Measurements from ENCODE around the gene XXYLT1.

XXYLT1 gene

DNA sequence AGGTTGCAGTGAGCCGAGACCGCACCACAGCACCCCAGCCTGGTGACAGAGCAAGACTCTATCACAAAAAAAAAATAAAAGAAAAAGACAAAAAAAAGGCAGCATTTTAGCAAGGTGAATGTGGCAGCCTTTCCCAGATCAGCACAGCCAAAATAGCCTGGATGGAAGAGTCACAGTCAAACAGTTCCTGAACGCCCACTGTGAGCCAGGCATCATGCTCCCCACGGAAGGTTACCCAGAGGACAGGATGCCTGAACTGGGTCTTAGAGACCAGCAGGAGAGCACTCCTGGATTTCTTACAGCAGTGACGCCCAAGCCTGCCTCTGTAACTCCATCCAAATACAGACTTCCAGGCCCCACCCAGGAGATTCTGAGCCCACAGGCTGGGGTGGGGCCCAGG, 4.5 kb downstream of the XXYLT1 start:
- DNase-seq (ENCODE audit: low read depth), result no peak

DNA sequence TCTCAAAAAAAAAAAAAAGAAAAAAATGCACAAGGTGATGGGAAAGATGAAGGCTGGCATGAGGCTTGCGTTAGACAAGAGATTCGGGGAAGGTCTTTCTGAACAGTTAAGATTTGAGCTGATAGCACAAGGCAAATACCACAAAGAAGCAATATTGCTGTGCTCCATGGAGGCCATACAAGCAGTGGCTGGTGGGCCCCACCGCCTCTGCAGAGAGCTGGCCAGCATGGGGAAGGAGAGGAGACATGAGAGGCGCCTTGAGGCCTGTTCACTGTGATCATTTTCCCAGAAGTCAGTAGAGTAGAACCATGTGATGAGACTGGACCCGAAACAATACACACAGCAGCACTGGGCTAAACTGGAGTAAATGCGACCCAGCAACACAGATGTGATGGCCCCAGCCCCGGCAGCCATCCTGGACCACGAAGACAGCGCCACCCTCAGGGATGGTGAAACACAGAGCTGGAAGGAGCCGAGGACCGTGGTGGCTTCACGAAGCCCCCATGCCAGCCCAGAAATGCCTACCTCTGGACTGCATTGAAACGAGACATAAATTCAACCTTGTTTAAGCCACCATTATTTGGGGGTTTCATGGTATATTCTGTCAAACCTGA, 5.5 kb downstream of the XXYLT1 start:
- DNase-seq (ENCODE audit: low read depth), result no peak

DNA sequence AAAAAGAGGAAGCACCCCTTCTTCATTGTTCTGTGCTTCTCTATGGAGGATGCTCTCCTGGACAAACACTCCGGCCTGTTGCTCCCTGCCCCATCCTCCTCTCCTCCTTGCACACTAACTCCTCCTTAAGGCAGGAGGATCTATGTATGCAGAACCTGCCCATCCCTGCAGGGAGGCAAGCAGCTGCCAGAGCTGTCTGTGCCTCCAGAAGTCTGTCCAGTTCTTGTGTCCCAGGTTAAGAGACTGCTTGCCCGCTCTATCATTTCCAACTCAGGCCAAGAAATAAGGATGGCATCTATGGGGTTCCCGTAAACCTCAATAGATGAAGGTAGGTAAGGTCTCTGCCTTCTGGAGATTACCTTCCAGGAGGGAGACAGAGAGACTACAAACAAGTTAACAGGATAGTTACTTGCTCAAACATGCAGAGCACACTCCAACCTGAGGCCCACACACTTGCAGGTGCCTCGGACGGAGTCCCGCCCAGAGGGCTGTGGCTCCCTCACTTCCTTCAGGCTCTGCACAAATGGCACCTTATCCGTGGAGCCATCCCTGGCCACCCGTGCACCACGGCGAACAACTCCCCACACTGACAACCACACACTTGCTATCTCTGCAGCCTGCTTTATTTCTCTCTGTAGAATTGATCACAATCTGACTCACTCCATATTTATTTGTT, 6.9 kb downstream of the XXYLT1 start:
- no peak for DNase-seq (ENCODE audit: low read depth)

DNA sequence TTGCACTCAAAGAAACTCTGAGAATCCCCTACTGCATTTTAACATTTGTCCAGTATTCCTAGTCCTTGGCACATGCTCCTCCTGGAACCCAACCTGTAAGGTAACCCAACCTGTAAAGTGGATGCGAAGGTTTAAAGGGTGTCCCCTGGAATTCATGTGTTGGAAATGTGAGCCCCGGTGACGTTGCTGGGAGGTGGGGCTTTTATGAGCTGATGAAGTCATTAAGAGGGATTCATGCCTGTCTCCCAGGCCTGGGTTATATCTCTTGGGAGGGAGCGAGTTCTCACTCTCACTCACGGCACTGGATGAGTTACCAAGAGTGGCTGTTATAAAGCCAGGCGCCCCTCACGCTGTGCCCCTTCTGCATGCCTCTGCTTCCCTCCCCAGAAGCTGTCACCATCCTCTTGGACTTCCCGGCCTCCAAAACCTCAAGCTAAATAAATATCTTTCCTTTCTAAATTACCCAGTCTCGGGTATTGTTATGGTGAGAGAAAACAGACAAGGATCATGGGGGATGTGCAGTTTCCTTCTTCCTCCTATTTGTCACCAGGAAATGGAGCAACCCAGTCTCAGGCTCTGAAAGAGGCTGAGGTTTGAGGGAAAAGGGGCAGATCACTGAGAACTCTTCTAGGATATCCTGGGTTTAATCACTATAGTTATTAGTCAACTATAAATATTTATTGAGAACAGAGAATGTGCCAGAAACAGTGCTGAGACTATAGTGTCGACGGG, 7.6 kb downstream of the XXYLT1 start:
- no peak for DNase-seq (ENCODE audit: low read depth)

DNA sequence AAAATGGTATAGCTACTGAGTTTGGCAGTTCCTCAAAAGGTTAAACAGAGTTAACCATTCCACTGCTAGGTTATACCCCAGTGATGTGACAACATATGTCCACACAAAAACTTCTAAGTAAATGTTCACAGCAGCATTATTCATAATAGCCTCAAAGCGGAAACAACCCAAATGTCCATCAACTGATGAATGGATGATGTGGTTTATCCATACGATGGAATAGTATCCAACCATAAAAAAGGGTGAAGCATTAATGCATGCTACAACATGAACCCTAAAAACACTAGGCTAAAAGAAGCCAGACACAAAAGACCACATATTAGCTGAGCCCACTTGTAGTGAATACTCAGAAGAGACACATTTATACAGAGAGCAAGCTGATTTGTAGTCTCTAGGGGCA, 9.0 kb downstream of the XXYLT1 start:
- DNase-seq (ENCODE audit: low read depth), result no peak

DNA sequence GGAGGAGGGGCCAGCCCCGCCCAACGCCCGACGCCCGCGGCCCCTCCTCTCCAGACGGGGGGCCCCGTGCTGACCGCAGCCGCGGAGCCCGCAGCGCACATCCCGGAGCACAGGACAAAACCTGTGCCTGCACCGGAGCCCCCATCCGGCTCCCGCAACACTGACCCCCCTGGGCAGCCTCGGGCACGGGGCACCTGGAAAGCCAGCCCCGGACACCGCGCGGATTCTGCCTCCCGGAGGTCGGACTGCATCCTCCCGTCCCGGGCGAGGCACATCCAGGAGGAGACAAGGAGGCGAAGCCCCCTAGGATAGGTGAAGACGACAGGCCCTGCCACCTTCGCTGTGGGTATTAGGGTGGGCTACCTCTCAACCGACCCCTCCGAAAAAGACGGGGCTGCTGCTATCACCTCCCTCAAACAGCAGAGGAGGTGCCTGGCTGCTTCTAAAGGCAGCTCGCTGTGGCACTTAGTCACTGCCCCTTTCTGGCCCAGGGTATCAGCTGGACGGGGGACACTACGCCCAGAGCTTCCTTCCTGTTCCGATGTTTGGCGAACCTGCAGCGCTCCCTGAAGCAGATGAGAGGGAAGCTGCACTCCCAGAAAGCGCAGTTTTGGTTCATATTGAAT, 10.6 kb downstream of the XXYLT1 start:
- DNase-seq (ENCODE audit: low read depth), result no peak

DNA sequence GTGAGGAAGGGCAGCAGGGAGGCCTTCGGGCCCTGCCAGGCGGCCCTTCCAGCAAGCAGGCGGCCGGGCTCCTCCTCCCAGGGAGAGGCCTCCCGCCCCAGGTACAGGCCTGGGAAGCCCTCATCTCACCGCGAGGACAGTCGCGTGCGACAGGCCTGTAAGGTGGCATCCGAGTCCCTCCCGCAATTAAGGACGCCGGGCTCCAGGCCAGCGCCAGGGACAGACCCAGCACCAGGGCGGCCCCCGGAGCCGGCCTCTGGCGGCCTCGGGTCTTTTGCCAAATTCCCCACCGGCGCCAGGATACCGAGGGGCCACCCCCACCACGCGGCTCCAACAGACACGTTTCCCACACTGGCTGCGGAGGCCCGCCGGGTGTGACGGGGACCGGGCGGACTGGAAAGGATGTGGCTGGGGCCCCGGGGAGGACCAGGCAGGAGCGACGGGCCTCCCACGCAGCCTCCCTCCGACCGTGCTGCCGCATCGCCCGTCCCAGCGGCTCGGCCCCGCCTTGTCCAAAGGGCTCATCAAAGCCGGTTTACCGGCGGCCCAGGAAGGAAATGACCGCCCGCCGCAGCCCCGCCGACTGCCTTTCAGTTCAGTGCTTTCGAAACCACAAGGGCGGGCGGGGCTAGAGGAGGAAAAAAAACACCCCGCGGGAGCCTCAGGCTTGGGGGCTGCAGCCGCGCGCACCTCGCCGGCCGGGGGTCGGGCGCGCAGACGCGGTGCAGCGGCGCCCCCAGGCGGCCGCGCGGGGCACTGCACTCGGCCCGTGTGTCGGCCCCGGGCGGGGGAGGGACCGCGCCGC, 11.3 kb downstream of the XXYLT1 start:
- peak; percentile 79 for DNase-seq (ENCODE audit: low read depth)

DNA sequence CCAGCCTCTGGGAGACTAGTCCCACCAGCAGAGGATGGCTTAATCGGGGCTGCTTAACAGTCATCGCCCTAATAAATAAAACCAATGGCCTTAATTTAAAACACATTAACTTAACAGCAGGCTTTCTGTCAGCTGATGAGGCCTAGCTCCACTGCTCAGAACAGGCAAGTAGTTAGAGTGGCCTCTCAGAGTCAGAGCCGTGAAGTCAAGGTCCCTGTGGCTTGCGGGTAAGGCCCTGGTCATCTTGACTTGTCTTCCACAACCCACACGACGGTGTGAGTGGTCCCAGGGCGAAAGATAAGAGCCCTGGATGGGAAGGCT, 11.8 kb downstream of the XXYLT1 start:
- DNase-seq (ENCODE audit: low read depth), result no peak

DNA sequence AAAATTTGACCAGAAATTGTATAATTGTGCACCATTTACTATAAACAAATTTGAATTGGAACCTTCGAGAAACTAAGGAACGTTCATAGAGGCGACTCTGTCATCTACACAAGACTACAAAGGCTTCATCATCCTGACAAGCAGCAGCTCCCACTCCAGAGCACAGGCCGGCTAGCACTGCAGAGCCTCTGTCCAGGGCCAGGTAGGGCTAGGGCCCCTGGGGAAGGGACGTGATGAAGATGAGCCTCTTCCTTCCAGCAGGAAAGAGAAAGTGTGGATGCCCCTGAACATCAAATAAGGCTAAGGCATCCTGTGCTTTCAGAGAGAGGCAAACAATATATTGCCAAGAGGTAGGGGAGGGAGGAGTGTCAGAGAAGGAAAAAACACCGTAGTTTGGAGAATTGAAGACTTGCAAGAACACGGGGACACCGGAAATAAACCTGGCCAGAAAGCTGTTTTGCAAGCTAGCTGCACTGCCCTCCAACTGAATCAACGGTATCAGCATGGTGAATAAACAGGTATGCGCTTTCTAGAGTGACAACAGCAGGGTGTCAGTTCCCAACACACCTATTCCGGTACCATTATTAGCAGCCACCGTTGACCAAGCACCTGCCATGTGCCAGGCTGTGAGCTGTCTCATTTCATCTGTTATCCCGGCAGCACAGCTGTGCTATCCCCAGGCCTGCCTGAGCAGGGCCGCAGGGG, 12.4 kb downstream of the XXYLT1 start:
- DNase-seq (ENCODE audit: low read depth), result no peak

DNA sequence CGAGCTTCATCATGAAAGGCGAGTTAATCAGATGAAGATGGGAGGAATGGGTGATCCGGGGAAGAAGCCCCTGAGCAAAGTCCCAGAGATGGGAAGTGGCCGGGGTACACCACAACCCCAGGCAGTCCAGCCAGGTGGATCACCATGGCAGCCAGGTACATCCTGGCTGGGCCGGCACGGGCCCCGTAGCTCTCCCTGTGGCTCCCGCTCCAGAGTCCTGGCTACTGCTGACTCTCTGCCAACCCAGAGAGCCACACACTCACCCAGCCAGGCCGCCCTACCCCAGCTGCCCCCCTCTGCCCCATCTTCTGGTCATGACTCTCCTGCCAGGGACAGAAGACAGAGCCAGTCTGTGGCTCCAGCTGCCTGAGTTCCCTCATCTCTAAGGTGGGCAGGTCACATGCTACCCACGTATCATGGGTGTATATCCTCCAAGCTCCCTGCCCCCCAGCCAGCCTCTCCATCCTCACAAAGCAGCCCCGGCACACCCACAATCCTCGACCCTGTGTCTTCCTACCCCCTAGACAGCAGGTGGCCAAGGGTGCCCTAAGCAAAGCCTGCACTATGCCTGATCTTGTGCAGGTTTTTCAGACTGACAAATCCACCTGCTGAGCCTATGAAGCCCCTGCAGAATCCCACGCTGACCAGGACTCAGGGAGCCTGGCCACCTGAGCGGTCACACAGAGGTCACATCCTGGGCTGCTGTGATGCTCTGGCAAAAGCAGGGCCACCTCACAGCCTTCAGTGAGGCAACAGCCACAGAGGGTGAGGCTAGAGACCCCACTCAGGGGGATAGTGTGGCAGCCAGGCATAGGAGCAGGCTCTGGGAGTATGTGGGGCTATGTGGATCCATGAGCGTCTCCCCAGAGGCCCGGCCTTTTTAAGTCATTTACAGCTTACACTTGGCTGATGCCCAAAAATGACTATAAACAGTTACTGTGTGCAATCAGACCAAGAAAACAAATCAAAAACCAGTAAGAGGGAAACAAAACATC, 13.2 kb downstream of the XXYLT1 start:
- DNase-seq (ENCODE audit: low read depth), result no peak

DNA sequence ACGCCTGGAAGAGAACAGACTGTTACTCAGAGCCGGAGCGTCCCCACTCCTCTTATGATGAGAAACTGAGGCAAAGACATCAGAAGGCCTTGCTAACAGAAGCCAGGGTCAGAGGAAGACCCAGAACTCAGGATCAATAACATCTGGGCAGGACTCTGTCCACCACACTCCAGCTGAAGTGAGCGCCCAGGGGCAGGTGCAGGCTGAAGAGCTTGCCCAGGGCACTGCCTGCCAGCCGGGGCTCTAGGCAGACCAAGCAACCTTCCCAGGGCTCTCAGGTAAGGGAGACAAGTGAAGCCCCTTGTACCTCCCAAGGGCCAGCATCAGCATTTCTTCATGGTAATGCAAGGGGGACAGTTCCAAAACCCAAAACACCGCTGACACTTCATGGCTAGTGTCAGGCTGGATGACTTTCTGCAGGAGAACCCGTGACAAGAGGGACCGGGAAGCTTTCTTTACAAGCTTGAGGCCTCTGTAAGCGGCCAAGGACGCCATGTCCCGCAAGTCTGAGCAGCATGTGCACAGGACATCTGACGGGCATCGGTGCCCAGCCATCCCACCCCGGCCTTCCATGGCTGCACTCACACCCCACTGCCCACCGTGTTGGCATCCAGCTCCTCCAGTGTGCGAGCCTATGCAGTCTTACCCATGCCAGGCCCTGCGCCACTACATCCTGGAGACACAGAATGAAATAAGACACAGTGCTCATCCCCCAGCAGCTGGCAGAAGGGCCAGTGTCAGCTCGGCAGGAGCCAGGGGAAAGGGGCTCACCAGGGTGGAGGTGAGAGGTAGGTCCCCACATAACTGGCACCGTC, 14.1 kb downstream of the XXYLT1 start:
- DNase-seq (ENCODE audit: low read depth), result no peak

DNA sequence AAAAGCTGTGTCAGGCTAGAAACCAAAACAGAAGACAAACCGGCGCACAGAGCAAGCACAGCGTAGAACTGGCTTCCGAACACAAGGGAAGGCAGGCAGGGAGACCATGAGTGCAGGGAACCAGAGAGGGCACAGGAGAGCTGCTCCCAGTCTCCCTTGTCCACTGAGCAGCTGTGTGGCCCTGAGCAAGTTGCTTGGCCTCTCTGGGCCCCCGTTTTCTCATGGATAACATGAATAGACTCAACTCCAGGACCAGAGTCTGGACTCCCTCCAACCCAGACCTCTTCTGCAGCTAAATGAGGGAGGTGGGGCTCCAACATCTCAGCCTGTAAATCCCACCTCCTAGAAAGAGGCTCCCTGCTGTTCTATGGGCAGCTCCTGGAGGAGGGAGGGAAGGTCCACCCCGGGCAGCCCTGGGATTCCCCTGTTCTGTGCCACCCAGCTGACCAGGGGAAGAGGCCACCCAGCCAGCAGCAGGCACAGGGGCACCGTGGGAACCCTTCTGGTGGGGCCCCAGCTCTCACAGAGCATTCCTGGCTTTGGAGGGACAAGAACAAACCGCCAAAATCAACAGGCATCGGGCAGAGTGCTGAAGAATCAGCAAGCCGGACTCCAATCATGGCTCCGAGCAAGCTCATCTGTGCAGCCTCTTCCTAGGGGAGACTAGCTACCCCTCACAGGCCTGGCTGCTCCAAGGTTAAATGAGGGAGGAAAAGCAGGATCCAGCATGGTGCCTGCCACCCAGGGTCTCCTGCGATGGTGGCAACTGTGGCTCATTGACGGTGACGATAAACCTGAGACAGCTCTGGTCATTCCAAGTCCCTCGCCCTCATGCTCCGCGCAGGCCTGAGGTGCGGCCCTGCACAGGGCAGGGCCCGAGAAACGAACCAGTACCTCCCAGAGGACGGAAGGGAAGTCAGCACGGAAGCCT, 15.1 kb downstream of the XXYLT1 start:
- DNase-seq (ENCODE audit: low read depth), result no peak

DNA sequence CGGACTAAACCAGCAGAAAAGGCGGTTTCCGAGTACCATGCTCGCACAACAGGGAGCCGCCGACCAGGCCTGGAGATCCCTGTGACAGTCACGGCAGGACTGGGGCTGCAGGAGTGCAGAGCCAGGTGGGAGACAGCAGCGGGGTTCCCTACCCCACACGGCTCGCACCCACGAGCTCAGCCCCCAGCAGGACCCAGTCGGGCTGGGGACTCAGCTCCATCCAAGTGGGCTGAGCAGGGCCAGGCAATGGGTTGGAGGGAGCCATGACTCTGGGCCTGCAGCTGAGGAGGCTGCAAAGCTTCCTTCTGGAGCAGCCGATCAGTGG, 15.8 kb downstream of the XXYLT1 start:
- no peak for DNase-seq (ENCODE audit: low read depth)

DNA sequence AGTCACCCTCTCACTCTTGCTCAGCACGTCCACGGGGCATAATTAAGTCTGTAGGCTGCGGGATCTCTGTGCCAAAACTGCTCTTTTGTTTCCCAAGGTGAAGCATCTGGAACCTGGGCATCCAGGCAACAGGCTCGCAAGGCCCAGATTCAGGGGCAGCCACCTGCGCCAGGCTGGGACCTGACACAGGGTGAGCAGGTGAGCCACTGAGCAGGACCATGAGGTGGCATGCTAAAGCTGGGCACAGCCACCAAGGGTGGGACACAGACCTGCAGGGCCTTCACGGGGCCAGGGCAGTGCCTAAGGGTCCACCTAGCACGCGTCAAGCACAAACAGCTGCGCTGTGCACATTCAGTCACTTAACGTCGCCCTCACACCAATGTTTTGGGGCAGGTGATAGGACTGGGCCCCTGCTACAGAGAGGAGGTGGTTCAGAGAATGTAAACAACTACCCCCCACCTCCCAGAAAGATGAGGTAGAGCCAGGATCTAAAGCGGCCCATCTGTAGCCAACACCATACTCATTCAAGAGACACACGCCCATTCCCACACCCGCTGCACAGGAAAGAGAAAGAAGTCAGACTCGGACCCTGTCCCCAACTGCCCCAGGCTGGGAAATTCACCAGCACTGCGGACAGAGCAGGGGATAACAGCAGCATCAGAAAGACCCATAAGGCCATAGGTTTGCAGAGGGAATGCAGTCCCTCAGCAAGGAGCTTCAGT, 16.3 kb downstream of the XXYLT1 start:
- DNase-seq (ENCODE audit: low read depth), result no peak

DNA sequence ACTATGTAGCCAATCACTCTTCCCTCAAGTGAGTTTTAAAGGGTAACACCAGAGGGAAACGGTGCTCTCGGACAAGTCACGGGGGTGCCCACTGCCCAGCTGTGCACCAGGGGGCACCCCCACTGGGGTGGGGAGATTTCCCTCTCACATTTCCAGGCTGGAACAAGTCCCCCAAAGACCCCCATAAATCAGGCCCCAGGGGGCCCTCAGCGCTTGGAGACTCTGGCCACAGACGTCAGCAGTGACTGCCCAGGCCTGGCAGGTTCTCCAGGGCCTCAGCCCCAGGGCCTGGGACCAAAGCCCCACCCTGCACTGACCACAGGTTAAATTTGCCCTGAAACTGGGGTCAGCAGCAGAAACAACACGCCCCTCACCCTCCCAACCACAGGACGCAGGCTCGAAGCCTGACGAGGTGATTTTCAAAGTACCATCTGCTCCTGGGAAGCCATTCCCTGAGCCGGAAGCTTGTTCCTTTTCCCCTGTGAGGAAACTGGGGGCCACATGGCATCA, 17.0 kb downstream of the XXYLT1 start:
- DNase-seq (ENCODE audit: low read depth), result no peak

DNA sequence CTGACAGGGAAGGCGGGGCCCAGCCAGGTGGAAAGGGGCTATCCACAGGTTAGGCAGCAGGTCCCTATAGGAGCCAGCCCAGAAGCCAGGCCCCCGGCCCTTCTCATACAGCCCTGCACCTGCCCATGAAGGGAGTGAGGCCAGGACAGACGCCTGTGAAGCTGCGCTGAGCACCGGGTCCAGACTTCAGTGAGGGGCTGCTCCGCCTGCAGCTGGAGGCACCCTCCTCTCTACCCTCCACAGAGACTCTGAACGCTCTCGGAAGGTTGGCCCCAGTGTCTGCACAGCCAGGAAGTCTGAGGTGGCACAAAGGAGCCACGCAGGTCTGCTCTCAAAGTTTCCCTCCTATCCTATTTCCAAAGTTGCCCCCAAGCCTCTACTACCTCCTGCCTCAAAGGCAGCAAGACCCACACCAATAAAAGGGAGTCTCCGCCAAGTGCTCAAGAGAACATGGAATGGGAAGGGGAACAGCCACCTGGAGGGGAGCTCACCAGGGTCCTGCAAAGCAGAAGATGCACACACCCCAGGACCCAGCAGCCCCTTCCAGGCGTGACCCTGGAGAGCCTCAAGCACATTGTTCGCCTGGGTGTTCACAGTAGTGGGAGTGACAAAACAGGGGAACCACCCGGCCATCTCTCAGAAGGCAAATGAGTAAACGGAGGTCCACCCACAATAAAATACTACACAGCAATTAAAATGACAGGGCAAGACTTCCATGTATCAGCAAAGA, 19.5 kb downstream of the XXYLT1 start:
- no peak for DNase-seq (ENCODE audit: low read depth)
